SK-N-SH (cell line): Measurements from ENCODE around the gene SMYD3.

Experiments
- CTCF ChIP-seq: fragments of 200-600 bp; sonication (generic); IDR thresholded peaks from 2 replicates; pipeline ENCODE4 v1.6.1; 2017; ENCODE audit warnings: antibody characterized with exemption, mild to moderate bottlenecking, moderate library complexity
- NFIC ChIP-seq: IDR thresholded peaks from 2 replicates; pipeline ENCODE4 v1.4.0; 2012; ENCODE audit warnings: borderline replicate concordance
- PBX3 ChIP-seq: IDR thresholded peaks from 2 replicates; pipeline ENCODE4; 2012
- POLR2AphosphoS5 ChIP-seq: IDR thresholded peaks from 2 replicates; pipeline ENCODE4 v1.6.1; 2012; ENCODE audit warnings: low read depth, low read length
- SIN3A ChIP-seq: IDR thresholded peaks from 2 replicates; pipeline ENCODE4 v1.6.1; 2012; ENCODE audit warnings: low read depth, mild to moderate bottlenecking, low read length, moderate library complexity, borderline replicate concordance
- TAF1 ChIP-seq: IDR thresholded peaks from 2 replicates; pipeline ENCODE4 v1.6.1; 2012; ENCODE audit warnings: low read depth, mild to moderate bottlenecking, low read length, moderate library complexity, borderline replicate concordance
- USF2 ChIP-seq: fragments of 150-350 bp; IDR thresholded peaks from 2 replicates; pipeline ENCODE4 v1.6.1; 2017; ENCODE audit warnings: antibody characterized with exemption, low read length, low read depth, borderline replicate concordance

- TF ChIP-seq CTCF (no peak), PBX3 (no peak), NFIC (0 out of 2 replicates have a peak, but pooled peaks have one; percentile 24), SIN3A (no peak), USF2 (no peak), TAF1 (no peak), POLR2AphosphoS5 (no peak)
These were observed 648.9 kb downstream of the SMYD3 start for GRCh38 chr1:245858022-245858721.
